H1 (cell line): ENCODE measurements around the gene NTN4. TPM values are rescaled to one million over a fixed set of nuclear protein-coding genes. Genes with fewer than 3 reads are reported as not detected.

ENCODE experiments used
- CTCF ChIA-PET: fragments of 300-600 bp; sonication (Branson Sonifier 250); formaldehyde crosslinking; loops from one replicate; lab custom pipeline; 2021; ENCODE audit not compliant: partially characterized antibody; lab: Charles Lee
- POLR2A ChIA-PET: fragments of 300-600 bp; sonication (Branson Sonifier 250); formaldehyde crosslinking; loops from one replicate; lab custom pipeline; 2021; ENCODE audit warnings: inconsistent platforms; ENCODE audit not compliant: partially characterized antibody; lab: Charles Lee
- DNase-seq, 2 experiments: peaks; one replicate each; pipeline versions ENCODE4 v3.0.0 to v3.0.0-alpha.2; 2010 to 2022; ENCODE audit warnings: low spot score in 2 of 2, low read depth in 1 of 2, mixed read lengths in 1 of 2
- FAIRE-seq: peaks from 2 replicates; lab custom pipeline; 2011; peaks lifted over from hg19 to GRCh38; lab: Jason Lieb, UNC
- H2AFZ ChIP-seq: 2 replicates; pipeline ENCODE4 v1.8.1; 2012; ENCODE audit warnings: low read length, inconsistent platforms
- H2AK5ac ChIP-seq: 2 replicates; pipeline ENCODE4 v1.6.1; 2013; ENCODE audit warnings: low read depth, low read length
- H2BK120ac ChIP-seq: replicated peaks from 2 replicates; pipeline ENCODE3; 2013; ENCODE audit warnings: low read depth, low read length, inconsistent platforms
- H2BK12ac ChIP-seq: 2 replicates; pipeline ENCODE4 v1.6.1; 2013; ENCODE audit warnings: low read depth, low read length
- H2BK15ac ChIP-seq: 2 replicates; pipeline ENCODE4 v1.6.1; 2013; ENCODE audit warnings: low read length
- H2BK20ac ChIP-seq: 2 replicates; pipeline ENCODE4 v1.6.1; 2013; ENCODE audit warnings: low read length
- H2BK5ac ChIP-seq: 2 replicates; pipeline ENCODE4 v1.6.1; 2013; ENCODE audit warnings: low read depth, low read length
- H3K14ac ChIP-seq: 2 replicates; pipeline ENCODE4 v1.6.1; 2013; ENCODE audit warnings: inconsistent platforms; ENCODE audit not compliant: insufficient read length
- H3K18ac ChIP-seq: 2 replicates; pipeline ENCODE4 v1.6.1; 2013; ENCODE audit warnings: low read length; ENCODE audit errors: extremely low read depth
- H3K23ac ChIP-seq: 2 replicates; pipeline ENCODE4 v1.6.1; 2013; ENCODE audit warnings: inconsistent platforms; ENCODE audit not compliant: insufficient read length
- H3K23me2 ChIP-seq: 2 replicates; pipeline ENCODE4 v1.6.1; 2013; ENCODE audit warnings: low read depth, low read length
- H3K27ac ChIP-seq: 2 replicates; pipeline ENCODE4 v1.6.1; 2011; ENCODE audit warnings: low read depth, low read length, inconsistent platforms
- H3K27me3 ChIP-seq, 4 experiments: replicated peaks in 1 of 4; 1 replicate in 1 of 4; 2 replicates in 3 of 4; pipeline versions ENCODE4 v1.6.1 to v1.8.1; 2011 to 2013; ENCODE audit warnings: low read length in 3 of 4, mild to moderate bottlenecking in 3 of 4, inconsistent platforms in 2 of 4, mixed read lengths in 2 of 4, moderate library complexity in 1 of 4; ENCODE audit not compliant: control insufficient read depth in 3 of 4, insufficient read depth in 3 of 4; ENCODE audit errors: extremely low read depth in 1 of 4
- H3K36me3 ChIP-seq, 4 experiments: 2 replicates each; pipeline versions ENCODE4 v1.6.1 to v1.8.1; 2011 to 2013; ENCODE audit warnings: mild to moderate bottlenecking in 4 of 4, low read length in 3 of 4, moderate library complexity in 2 of 4, control low read depth in 1 of 4, inconsistent platforms in 1 of 4; ENCODE audit not compliant: insufficient read depth in 4 of 4, control insufficient read depth in 2 of 4
- H3K4ac ChIP-seq: replicated peaks from 2 replicates; pipeline ENCODE3; 2013; ENCODE audit warnings: low read length, low read depth, mixed read lengths, inconsistent platforms; ENCODE audit not compliant: insufficient read length
- H3K4me1 ChIP-seq, 4 experiments: replicated peaks in 1 of 4; 1 replicate in 1 of 4; 2 replicates in 3 of 4; pipeline versions ENCODE4 v1.6.1 to v1.8.1; 2011 to 2013; ENCODE audit warnings: low read length in 3 of 4, inconsistent platforms in 2 of 4, mixed read lengths in 1 of 4; ENCODE audit not compliant: insufficient read depth in 4 of 4, control insufficient read depth in 3 of 4
- H3K4me2 ChIP-seq, 2 experiments: 2 replicates each; pipeline versions ENCODE4 v1.6.1 to v1.8.1; 2011 to 2013; ENCODE audit warnings: low read depth in 2 of 2, low read length in 2 of 2, control low read depth in 1 of 2, inconsistent platforms in 1 of 2, mild to moderate bottlenecking in 1 of 2; ENCODE audit not compliant: insufficient read depth in 1 of 2
- H3K4me3 ChIP-seq, 4 experiments: fragments of 200-600, 300-600 bp in 1 of 4; sonication (generic), shearing (Covaris generic), sonication (Bioruptor Twin) in 1 of 4; 2 replicates each; pipeline versions ENCODE4 v1.5.1 to v1.8.1; 2011 to 2016; ENCODE audit warnings: low read length in 4 of 4, low read depth in 3 of 4, control low read depth in 2 of 4, inconsistent platforms in 2 of 4, mild to moderate bottlenecking in 2 of 4, mixed read lengths in 1 of 4, moderate library complexity in 1 of 4; ENCODE audit not compliant: insufficient read depth in 2 of 4; ENCODE audit errors: extremely low read depth in 1 of 4
- H3K56ac ChIP-seq: replicated peaks from 2 replicates; pipeline ENCODE3; 2013; ENCODE audit warnings: low read depth, mild to moderate bottlenecking, mixed read lengths, low read length, inconsistent platforms; ENCODE audit not compliant: insufficient read length
- H3K79me1 ChIP-seq: 2 replicates; pipeline ENCODE4 v1.6.1; 2013; ENCODE audit warnings: low read depth, low read length, control low read depth
- H3K79me2 ChIP-seq, 2 experiments: 2 replicates each; pipeline versions ENCODE4 v1.6.1 to v1.8.1; 2012 to 2013; ENCODE audit warnings: low read length in 2 of 2, mild to moderate bottlenecking in 2 of 2, inconsistent platforms in 1 of 2; ENCODE audit not compliant: insufficient read depth in 2 of 2, control insufficient read depth in 1 of 2
- H3K9ac ChIP-seq, 4 experiments: replicated peaks in 1 of 4; 1 replicate in 1 of 4; 2 replicates in 3 of 4; pipeline versions ENCODE4 v1.6.1 to v1.8.1; 2011 to 2013; ENCODE audit warnings: low read depth in 3 of 4, low read length in 3 of 4, control low read depth in 2 of 4, mild to moderate bottlenecking in 2 of 4, moderate library complexity in 2 of 4, inconsistent platforms in 1 of 4; ENCODE audit errors: extremely low read depth in 1 of 4
- H3K9me3 ChIP-seq, 2 experiments: 2 replicates each; pipeline versions ENCODE4 v1.6.1 to v1.8.1; 2012 to 2013; ENCODE audit warnings: mild to moderate bottlenecking in 2 of 2, moderate library complexity in 2 of 2, control low read depth in 1 of 2, inconsistent platforms in 1 of 2, low read depth in 1 of 2, low read length in 1 of 2, mixed read lengths in 1 of 2; ENCODE audit not compliant: insufficient read depth in 2 of 2
- H4K20me1 ChIP-seq, 2 experiments: replicated peaks in 1 of 2; 2 replicates each; pipeline versions ENCODE3 to v1.8.1; 2011 to 2013; ENCODE audit warnings: inconsistent platforms in 2 of 2, low read length in 2 of 2, mild to moderate bottlenecking in 1 of 2; ENCODE audit not compliant: insufficient read depth in 2 of 2, control insufficient read depth in 1 of 2
- H4K5ac ChIP-seq: 2 replicates; pipeline ENCODE4 v1.6.1; 2013; ENCODE audit warnings: low read length, low read depth, mixed read lengths, inconsistent platforms; ENCODE audit not compliant: insufficient read length
- H4K8ac ChIP-seq: 2 replicates; pipeline ENCODE4 v1.8.0; 2013; ENCODE audit warnings: mild to moderate bottlenecking, moderate library complexity, low read length, inconsistent platforms; ENCODE audit not compliant: insufficient read depth; ENCODE audit errors: extremely low read depth
- H4K91ac ChIP-seq: replicated peaks from 2 replicates; pipeline ENCODE3; 2013; ENCODE audit warnings: low read length, mixed read lengths, inconsistent platforms; ENCODE audit not compliant: insufficient read length
- BACH1 ChIP-seq: IDR thresholded peaks from 2 replicates; pipeline ENCODE4 v1.6.1; 2012; ENCODE audit warnings: low read length, improper control_type of control experiment
- RBBP5 ChIP-seq: IDR thresholded peaks from 2 replicates; pipeline ENCODE4 v1.7.1; 2012; ENCODE audit warnings: low read depth, mild to moderate bottlenecking, inconsistent platforms, low read length, moderate library complexity, borderline replicate concordance
- SP2 ChIP-seq: IDR thresholded peaks from 2 replicates; pipeline ENCODE4 v1.6.1; 2012; ENCODE audit warnings: mild to moderate bottlenecking, low read length, inconsistent platforms
- SUZ12 ChIP-seq: fragments of 200-600 bp; sonication (generic); IDR thresholded peaks from 2 replicates; pipeline ENCODE4 v1.6.1; 2012; ENCODE audit warnings: mild to moderate bottlenecking, inconsistent platforms, low read length, moderate library complexity, mixed read lengths
- WGBS, 2 experiments: shearing (Covaris generic) in 1 of 2; methylation state at CpG; one replicate each; pipeline versions ENCODE4 v1.1.6 to v1.1.7; 2013 to 2015; ENCODE audit warnings: low lambda C conversion rate in 2 of 2, mixed read lengths in 2 of 2, inconsistent platforms in 1 of 2, low coverage in 1 of 2, missing lambda C conversion rate in 1 of 2; ENCODE audit not compliant: insufficient replicate concordance in 2 of 2, insufficient coverage in 1 of 2, insufficient read length in 1 of 2; ENCODE audit errors: extremely low coverage in 1 of 2, missing lambda C conversion rate in 1 of 2; 5-methylcytosine and 5-hydroxymethylcytosine counted together
- polyA plus RNA-seq, 7 experiments: library from polyadenylated mRNA; depleted of rRNA in 3 of 7; stranded (reverse) in 5 of 7; unstranded in 2 of 7; fragments of >200 nt in 5 of 7; fragments of 200-250 nt in 2 of 7; gene quantifications; 1 replicate in 5 of 7; 2 replicates in 1 of 7; 4 replicates in 1 of 7; pipeline versions ENCODE4 v1.2.1 to v1.2.3, GENCODE V29; 2011 to 2013; ENCODE audit warnings: missing spikeins in 2 of 7, mixed read lengths in 2 of 7
- total RNA-seq: library from RNA; stranded (reverse); fragmentation: NEBNext Ultra II Directional; extraction: Animal tissue kit (Norgen Biotek cat#: 25700); gene quantifications from 2 replicates; pipeline ENCODE4 v1.2.1, GENCODE V29; 2021

The NTN4 gene
- total and polyA plus RNA-seq, 2 of the 8 experiments (the other 6 are each of a cell fraction or from before 2014, with no cell fraction given), result 0.74 to 1.3 TPM

DNA sequence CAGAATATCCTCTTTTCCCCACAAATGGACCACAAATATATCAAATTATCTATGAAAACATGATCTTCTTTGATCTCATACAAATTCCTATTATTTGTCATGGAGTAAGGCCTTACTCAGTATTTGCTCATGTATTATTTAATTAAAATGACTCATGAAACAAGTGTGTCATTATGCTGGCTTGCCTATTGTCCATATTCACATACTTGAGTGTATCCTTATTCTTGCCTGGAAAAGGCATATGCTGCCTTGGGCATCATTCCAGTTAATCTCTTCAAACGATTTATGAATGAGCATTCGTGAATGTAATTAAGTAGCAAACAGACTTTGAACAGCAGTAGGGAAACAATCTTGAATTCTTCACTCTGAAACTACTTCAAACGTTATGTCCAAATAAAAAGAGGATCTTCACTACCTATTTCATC lies 45.6 kb upstream of the NTN4 start:
- FAIRE-seq, result no peak
- Histone ChIP-seq H3K4me1 (peaks cover 0 to 3% (median 0%) of the 10 kb centered on the region in 4 experiments; a peak in 1 of 7 replicates), H4K20me1 (no peaks in the 10 kb centered on the region), H3K56ac (no peak overlapping the region), H3K79me1 (no peaks in the 10 kb centered on the region), H3K4me3 (no peak overlapping the region), H3K9ac (no peak overlapping the region), H4K8ac (no peak overlapping the region), H2AFZ (0 out of 2 replicates have a peak overlapping the region, but pooled peaks have one; percentile 73), H2BK15ac (no peak overlapping the region), H4K91ac (no peak overlapping the region), H3K4me2 (no peak overlapping the region), H3K18ac (no peak overlapping the region), H3K23me2 (no peaks in the 10 kb centered on the region; the same call in 1 of the 2 replicates), H2AK5ac (no peak overlapping the region), H3K4ac (no peak overlapping the region), H2BK5ac (no peak overlapping the region), H4K5ac (no peak overlapping the region), H3K27ac (no peak overlapping the region), H3K36me3 (no peaks in the 10 kb centered on the region), H2BK12ac (no peak overlapping the region), H3K14ac (no peak overlapping the region), H2BK20ac (no peak overlapping the region), H3K27me3 (no peaks in the 10 kb centered on the region), H2BK120ac (no peak overlapping the region), H3K9me3 (no peaks in the 10 kb centered on the region), H3K23ac (no peak overlapping the region), H3K79me2 (no peaks in the 10 kb centered on the region)
- no peak for TF ChIP-seq RBBP5
- TF ChIP-seq BACH1, result no peak
- no peak for TF ChIP-seq SUZ12
- no peak for TF ChIP-seq SP2
- ChIA-PET POLR2A (no interaction called here), CTCF (interaction anchor here (0.6 kb wide), 2 partner anchors 217 to 261 kb away, joined by 3 to 4 read pairs; no protein-coding TSS in a partner anchor)
- DNase-seq, result no peak
- 73% methylated on average over 3 of the region's 3 CpGs; no CpG with 5 or more reads in 1 of the 2 experiments for WGBS, 2 experiments
